Activated CD4-positive, CD25-positive, alpha-beta regulatory T cell treated with anti-CD3 and anti-CD28 coated beads, Interleukin-2, amount 50 U/mL, for 16 hours (primary cell): ENCODE data around the gene PEPD.

ENCODE experiments used
- DNase-seq: peaks from one replicate; pipeline ENCODE4 v3.0.0-alpha.2; 2020; ENCODE audit warnings: low read depth, low spot score

PEPD gene

GRCh38 chr19:33459222-33460090 lies 62.1 kb downstream of the PEPD start:
- no peak for DNase-seq

GRCh38 chr19:33458807-33459206 lies 62.8 kb downstream of the PEPD start:
- no peak for DNase-seq

- no peak for DNase-seq
Observed at GRCh38 chr19:33458171-33458633, 63.4 kb downstream of the PEPD start.

GRCh38 chr19:33456845-33457220 lies 64.8 kb downstream of the PEPD start:
- DNase-seq, result no peak

GRCh38 chr19:33456076-33456844 lies 65.3 kb downstream of the PEPD start:
- no peak for DNase-seq

- DNase-seq, result no peak
Observed at GRCh38 chr19:33453265-33453664, 68.3 kb downstream of the PEPD start.

- DNase-seq, result no peak
Observed at GRCh38 chr19:33450689-33451088, 70.9 kb downstream of the PEPD start.

GRCh38 chr19:33449799-33450198 lies 71.8 kb downstream of the PEPD start:
- DNase-seq, result no peak

- DNase-seq, result no peak
Observed at GRCh38 chr19:33448159-33448516, 73.5 kb downstream of the PEPD start.

GRCh38 chr19:33447336-33448158 lies 74.0 kb downstream of the PEPD start:
- DNase-seq, result no peak

- DNase-seq, result no peak
Observed at GRCh38 chr19:33446330-33447293, 75.0 kb downstream of the PEPD start.

GRCh38 chr19:33445442-33446329 lies 75.9 kb downstream of the PEPD start:
- no peak for DNase-seq

- DNase-seq, result no peak
Observed at GRCh38 chr19:33444562-33445441, 76.8 kb downstream of the PEPD start.

GRCh38 chr19:33443638-33444561 lies 77.7 kb downstream of the PEPD start:
- DNase-seq, result no peak

GRCh38 chr19:33442706-33443105 lies 78.9 kb downstream of the PEPD start:
- no peak for DNase-seq

- DNase-seq, result no peak
Observed at GRCh38 chr19:33441828-33442227, 79.8 kb downstream of the PEPD start.

GRCh38 chr19:33441277-33441699 lies 80.3 kb downstream of the PEPD start:
- DNase-seq, result no peak

GRCh38 chr19:33440682-33441081 lies 80.9 kb downstream of the PEPD start:
- no peak for DNase-seq
